GM10248 (cell line): ENCODE measurements around the gene PDE6G.

Source experiments
- CTCF ChIA-PET: fragments of 300-600 bp; sonication (Branson Sonifier 250); formaldehyde crosslinking; extraction: SDS; loops from one replicate; lab custom pipeline; 2021; ENCODE audit warnings: antibody characterized with exemption; lab: Yijun Ruan, JAX
- POLR2A ChIA-PET: fragments of 350-650 bp; sonication (Branson Sonifier 250); formaldehyde crosslinking; extraction: SDS; loops from one replicate; lab custom pipeline; 2020; ENCODE audit warnings: antibody characterized with exemption; lab: Yijun Ruan, JAX
- DNase-seq: peaks from one replicate; pipeline ENCODE4 v3.0.0; 2012; ENCODE audit errors: extremely low spot score
- TF ChIP-seq, protein P1 (sequence below): IDR thresholded peaks from 2 replicates; pipeline ENCODE4 v1.5.1; 2012; ENCODE audit warnings: mild to moderate bottlenecking, low read depth; ENCODE audit errors: extremely low read depth, missing control alignments, control extremely low read depth

The PDE6G gene

DNA sequence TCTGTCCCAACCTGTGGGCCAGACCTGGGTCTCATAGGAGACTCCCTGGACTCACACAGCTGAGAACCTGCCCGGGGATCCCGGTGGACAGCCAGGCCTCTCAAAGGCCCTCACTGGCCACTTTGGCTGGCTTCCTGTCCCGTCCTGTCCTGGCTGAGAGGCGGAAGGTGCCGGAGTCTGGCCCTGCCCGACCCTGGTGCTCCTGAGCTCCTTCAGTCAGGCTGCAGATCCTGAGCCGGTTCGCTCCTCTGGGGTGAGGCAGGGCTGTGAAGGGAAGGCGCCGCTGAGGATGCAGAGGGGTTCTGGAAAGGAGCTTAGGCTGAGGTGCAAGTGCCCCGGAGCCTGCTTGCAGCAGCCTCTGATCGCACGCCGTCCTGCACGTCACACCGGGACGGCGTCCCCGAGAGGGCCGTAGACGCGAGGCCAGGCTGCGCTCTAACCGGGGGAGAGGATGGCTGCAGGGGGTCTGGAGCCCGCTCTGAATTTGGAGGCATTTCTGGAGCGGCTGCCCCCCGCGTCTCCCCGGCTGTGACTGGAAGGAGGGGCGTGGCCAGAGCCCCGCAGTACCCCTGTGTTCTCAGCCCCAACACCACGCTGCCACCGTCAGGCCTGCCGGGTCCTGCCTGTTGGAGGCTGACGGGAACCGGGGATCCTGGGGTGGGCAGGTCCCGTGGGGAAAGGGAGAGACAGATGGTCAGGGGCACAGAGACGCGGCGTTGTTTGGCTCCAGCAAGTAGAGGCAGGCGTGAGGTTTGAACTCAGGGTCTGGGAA is 31.6 kb upstream of the PDE6G start:
- ChIA-PET CTCF (interaction anchor here (2.6 kb wide), 1 partner anchor 12 kb away, joined by 7 read pairs; no protein-coding TSS in a partner anchor), POLR2A (no interaction called here)
- TF ChIP-seq, protein P1, sequence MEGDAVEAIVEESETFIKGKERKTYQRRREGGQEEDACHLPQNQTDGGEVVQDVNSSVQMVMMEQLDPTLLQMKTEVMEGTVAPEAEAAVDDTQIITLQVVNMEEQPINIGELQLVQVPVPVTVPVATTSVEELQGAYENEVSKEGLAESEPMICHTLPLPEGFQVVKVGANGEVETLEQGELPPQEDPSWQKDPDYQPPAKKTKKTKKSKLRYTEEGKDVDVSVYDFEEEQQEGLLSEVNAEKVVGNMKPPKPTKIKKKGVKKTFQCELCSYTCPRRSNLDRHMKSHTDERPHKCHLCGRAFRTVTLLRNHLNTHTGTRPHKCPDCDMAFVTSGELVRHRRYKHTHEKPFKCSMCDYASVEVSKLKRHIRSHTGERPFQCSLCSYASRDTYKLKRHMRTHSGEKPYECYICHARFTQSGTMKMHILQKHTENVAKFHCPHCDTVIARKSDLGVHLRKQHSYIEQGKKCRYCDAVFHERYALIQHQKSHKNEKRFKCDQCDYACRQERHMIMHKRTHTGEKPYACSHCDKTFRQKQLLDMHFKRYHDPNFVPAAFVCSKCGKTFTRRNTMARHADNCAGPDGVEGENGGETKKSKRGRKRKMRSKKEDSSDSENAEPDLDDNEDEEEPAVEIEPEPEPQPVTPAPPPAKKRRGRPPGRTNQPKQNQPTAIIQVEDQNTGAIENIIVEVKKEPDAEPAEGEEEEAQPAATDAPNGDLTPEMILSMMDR, result no peak
- DNase-seq, result no peak

DNA sequence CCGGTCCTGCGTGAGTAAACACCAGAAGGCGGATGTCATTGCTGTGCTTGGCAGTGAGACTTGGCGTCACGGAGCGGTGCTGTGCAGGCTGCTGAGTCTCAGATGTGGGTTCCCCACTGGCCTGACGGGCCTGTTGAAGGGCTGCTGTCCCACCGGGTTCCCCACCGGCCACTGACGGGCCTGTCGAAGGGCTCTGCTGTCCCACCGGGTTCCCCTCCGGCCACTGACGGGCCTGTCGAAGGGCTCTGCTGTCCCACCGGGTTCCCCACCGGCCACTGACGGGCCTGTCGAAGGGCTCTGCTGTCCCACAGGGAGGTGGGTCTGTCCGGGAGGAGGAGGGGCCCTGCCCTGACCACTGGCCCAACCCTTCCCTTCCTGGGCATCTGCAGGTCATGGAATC is 30.3 kb upstream of the PDE6G start:
- POLR2A ChIA-PET, result no interaction called here
- TF ChIP-seq, protein P1, result no peak
- DNase-seq, result no peak
- CTCF ChIA-PET, result no interaction called here

DNA sequence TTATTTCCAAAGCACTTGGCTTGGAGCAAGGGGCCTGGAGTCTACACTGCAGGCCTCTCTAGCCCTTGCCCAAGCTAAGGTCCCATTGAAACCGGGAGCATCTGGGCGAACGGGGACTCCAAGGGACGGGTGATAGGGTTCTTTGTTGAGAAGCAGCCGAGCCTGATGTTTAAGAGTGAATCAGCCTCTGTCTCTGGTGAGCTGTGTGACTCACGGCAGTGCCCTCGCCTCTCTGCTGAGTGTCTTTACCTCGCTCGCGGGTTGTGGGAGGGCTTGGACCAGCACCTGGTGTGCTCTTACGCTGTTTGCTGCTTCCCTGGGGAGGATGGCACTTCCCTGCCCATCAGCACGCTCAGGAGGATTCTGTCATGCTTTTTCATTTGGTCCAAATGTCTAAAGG is 28.8 kb upstream of the PDE6G start:
- CTCF ChIA-PET, result interaction anchor here (0.7 to 3.2 kb wide), 3 partner anchors 10 to 70 kb away, joined by 3 to 12 read pairs (median 4); partner anchors contain the start of gene MRPL12
- POLR2A ChIA-PET, result interaction anchor here (0.6 kb wide), 1 partner anchor 31 kb away, joined by 5 read pairs; no protein-coding TSS in a partner anchor
- no peak for DNase-seq

DNA sequence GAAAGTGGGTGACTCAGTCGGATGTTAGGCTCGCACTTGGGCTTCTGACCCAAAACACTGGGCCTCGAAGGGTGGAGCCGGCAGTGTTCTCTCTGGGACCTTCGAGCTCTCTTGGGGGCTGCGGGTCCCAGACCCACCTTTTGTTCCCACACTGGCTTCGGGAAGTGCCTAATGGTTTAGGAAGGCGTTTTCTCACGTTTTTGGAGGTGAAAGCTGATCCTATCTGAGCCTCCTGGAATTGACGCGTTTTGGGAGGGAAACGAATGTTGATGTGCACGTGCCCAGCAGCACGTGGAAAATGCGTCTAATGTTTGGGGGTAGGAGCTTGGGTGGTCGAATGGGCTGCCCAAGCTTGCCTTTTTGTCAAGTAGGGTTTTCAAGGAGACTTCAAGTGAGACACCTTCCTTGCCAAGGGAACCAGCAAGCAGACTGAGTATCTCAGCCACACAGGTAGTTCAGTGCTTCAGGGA is 28.1 kb upstream of the PDE6G start:
- ChIA-PET POLR2A (no interaction called here), CTCF (interaction anchor here (1.2 to 3.2 kb wide), 3 partner anchors 9 to 23 kb away, joined by 3 to 12 read pairs (median 4); partner anchors contain the start of gene MRPL12)
- TF ChIP-seq, protein P1, result no peak
- DNase-seq, result no peak

More for the DNA sequence above, 28.8 kb upstream of the PDE6G start:
- TF ChIP-seq, protein P1, result no peak

DNA sequence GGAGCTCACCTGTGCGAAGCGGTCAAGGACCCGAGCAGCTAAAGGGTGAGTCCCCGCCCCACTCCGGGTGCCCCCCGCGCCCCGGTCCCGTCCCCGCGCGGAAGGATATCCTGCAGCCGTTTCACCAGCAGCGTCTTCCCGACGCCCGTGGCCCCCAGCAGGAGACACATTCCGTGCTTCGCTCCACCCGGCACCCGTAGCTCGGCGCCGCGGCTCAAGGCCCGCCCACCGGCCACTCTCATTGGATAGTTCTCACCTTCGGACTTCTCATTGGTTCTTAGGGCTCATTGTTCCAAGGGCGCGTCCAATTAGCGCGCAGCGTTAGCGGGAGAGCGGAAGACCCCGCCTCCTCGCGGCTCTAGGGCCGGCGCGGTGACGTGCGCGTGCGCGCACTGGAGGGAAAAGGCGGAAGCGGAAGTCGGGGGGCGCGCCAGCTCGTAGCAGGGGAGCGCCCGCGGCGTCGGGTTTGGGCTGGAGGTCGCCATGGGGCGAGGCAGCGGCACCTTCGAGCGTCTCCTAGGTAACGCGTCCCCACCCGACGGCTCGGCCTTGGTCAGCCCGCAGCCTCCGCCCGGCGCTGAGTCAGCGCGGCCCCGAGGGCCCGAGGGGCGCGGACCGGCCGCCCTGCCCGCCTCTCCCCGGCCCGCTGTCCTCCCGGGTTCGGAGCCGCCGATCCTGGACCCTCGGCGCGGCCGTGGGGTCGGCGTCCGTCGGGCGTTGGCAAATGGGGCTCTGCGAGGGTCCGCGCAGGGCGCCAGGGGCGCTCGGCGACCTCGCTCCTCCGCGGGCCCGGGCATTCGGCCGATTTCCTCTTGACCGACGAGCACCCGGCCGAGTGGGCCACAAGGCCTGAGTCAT is 27.5 kb upstream of the PDE6G start, which contains the start of the genes ARL16 and HGS:
Gene ARL16 (minus strand): TSS at position 214 of the 858 bp plus-strand sequence. CDS start 44 bp downstream, at position 170.
Gene HGS (plus strand): TSS at position 428 of the 858 bp plus-strand sequence. CDS start 56 bp downstream, at position 484.
- TF ChIP-seq, protein P1, result no peak
- peak; percentile 100 for DNase-seq
- ChIA-PET CTCF (interaction anchor here (1.2 to 3.2 kb wide), 5 partner anchors 9 to 24 kb away, joined by 3 to 12 read pairs (median 4); partner anchors contain the start of gene MRPL12), POLR2A (interaction anchor here (0.5 to 1.0 kb wide), 5 partner anchors 19 to 186 kb away, joined by 3 to 12 read pairs (median 3); partner anchors contain the start of genes FAAP100 and MRPL12)
